A549 (cell line): ENCODE data around the gene CASP6.

Source experiments
- EP300 ChIP-seq, 2 experiments: fragments of >200 bp; sonication (Bioruptor Twin); formaldehyde crosslinking; IDR thresholded peaks; 2 replicates in 1 of 2; 3 replicates in 1 of 2; pipeline ENCODE4 v1.6.1; 2016 to 2017
- MAFK ChIP-seq: fragments of 450-650 bp; IDR thresholded peaks from 2 replicates; pipeline ENCODE4 v1.6.1; 2014; ENCODE audit not compliant: partially characterized antibody
- MAZ ChIP-seq: fragments of 150-350 bp; IDR thresholded peaks from 2 replicates; pipeline ENCODE4 v1.6.1; 2014; ENCODE audit warnings: antibody characterized with exemption, low read depth, low read length, borderline replicate concordance
- POLR2A ChIP-seq: IDR thresholded peaks from 2 replicates; pipeline ENCODE4 v1.6.1; 2012; ENCODE audit warnings: mild to moderate bottlenecking, low read length
- TF ChIP-seq, protein P1 (sequence below): fragments of >200 bp; sonication (Bioruptor Twin); formaldehyde crosslinking; IDR thresholded peaks from 3 replicates; pipeline ENCODE4 v1.5.1; 2016
- TF ChIP-seq, protein P2 (sequence below): IDR thresholded peaks from 2 replicates; pipeline ENCODE4 v1.6.1; 2012
- TF ChIP-seq, protein P3 (sequence below): fragments of 200-600 bp; sonication (generic); IDR thresholded peaks from 2 replicates; pipeline ENCODE4 v1.6.1; 2016; ENCODE audit warnings: antibody characterized with exemption, mild to moderate bottlenecking, moderate library complexity

DNA sequence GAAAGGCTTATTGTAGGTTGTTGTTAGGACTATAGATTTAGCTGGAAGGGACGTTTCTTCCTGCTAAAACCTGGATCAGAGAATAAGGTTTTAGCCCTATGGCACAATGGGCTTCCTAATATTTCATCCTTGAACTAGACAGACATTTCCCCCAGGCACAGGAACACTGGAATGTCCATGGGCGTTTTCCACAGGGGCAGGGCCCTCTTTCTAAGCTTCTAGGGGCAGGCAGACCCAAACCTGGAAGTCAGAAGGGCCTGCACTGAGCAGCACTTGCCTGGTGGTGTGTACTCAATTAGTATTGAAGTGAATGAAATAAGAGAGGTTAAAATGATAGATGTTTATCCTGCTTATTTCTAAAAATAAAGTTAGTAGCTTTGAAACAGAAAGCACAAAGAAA, 41.1 kb downstream of the CASP6 start:
- TF ChIP-seq EP300 (IDR thresholded peaks at IDR 0.05) (no peak), POLR2A (no peak), MAZ (no peak), MAFK (no peak)
- TF ChIP-seq, protein P1, sequence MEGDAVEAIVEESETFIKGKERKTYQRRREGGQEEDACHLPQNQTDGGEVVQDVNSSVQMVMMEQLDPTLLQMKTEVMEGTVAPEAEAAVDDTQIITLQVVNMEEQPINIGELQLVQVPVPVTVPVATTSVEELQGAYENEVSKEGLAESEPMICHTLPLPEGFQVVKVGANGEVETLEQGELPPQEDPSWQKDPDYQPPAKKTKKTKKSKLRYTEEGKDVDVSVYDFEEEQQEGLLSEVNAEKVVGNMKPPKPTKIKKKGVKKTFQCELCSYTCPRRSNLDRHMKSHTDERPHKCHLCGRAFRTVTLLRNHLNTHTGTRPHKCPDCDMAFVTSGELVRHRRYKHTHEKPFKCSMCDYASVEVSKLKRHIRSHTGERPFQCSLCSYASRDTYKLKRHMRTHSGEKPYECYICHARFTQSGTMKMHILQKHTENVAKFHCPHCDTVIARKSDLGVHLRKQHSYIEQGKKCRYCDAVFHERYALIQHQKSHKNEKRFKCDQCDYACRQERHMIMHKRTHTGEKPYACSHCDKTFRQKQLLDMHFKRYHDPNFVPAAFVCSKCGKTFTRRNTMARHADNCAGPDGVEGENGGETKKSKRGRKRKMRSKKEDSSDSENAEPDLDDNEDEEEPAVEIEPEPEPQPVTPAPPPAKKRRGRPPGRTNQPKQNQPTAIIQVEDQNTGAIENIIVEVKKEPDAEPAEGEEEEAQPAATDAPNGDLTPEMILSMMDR, result no peak
- TF ChIP-seq, protein P2, sequence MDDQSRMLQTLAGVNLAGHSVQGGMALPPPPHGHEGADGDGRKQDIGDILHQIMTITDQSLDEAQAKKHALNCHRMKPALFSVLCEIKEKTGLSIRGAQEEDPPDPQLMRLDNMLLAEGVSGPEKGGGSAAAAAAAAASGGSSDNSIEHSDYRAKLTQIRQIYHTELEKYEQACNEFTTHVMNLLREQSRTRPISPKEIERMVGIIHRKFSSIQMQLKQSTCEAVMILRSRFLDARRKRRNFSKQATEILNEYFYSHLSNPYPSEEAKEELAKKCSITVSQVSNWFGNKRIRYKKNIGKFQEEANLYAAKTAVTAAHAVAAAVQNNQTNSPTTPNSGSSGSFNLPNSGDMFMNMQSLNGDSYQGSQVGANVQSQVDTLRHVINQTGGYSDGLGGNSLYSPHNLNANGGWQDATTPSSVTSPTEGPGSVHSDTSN, result no peak
- TF ChIP-seq, protein P3, sequence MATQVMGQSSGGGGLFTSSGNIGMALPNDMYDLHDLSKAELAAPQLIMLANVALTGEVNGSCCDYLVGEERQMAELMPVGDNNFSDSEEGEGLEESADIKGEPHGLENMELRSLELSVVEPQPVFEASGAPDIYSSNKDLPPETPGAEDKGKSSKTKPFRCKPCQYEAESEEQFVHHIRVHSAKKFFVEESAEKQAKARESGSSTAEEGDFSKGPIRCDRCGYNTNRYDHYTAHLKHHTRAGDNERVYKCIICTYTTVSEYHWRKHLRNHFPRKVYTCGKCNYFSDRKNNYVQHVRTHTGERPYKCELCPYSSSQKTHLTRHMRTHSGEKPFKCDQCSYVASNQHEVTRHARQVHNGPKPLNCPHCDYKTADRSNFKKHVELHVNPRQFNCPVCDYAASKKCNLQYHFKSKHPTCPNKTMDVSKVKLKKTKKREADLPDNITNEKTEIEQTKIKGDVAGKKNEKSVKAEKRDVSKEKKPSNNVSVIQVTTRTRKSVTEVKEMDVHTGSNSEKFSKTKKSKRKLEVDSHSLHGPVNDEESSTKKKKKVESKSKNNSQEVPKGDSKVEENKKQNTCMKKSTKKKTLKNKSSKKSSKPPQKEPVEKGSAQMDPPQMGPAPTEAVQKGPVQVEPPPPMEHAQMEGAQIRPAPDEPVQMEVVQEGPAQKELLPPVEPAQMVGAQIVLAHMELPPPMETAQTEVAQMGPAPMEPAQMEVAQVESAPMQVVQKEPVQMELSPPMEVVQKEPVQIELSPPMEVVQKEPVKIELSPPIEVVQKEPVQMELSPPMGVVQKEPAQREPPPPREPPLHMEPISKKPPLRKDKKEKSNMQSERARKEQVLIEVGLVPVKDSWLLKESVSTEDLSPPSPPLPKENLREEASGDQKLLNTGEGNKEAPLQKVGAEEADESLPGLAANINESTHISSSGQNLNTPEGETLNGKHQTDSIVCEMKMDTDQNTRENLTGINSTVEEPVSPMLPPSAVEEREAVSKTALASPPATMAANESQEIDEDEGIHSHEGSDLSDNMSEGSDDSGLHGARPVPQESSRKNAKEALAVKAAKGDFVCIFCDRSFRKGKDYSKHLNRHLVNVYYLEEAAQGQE, result no peak
